ENCODE measurements around the gene FSD2.

DNA sequence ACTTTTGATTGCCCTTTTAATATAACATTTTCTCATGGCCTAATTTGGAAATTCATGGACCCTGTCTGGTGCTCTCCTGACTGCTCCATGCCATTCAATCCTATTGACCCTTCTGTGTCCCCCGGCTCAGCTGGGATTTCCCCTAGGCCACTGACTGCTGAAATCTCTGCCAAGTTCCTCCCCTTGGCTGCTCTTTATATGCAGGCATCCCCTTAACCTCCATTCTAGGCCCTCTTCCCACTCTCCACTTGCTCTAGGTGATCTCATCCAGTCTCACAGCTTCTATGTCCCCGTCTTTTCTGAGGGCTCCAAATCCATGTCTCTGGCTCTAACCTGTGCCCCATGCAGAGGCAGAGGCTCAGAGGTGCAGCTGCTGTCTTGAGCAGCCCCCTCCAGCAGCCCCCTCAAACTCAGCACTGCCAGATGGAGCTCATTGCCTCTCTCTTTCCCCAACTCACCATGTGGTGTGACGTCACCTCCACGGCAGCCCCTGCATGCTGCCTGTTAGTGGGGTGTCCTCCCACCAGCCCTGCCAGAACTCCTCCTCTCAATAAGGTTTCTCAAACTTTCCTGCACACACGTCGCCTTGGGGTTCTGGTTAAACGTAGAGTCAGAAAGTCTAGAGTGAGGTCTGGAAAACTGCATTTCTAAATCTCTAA is 6.6 kb downstream of the FSD2 start:
- no peak for TF ChIP-seq CTCF (IDR thresholded peaks at IDR 0.05)
- TF ChIP-seq POLR2A (IDR thresholded peaks at IDR 0.05): no peak

Data from esophagus squamous epithelium (tissue), 4 donors.